HG02763 (cell line): ENCODE results near the gene PRKCQ.

ENCODE experiments used
- ATAC-seq: cut with Tn5 transposase; IDR thresholded peaks from one replicate; pipeline ENCODE4 v1.9.1; 2021; ENCODE audit warnings: mild to moderate bottlenecking, moderate library complexity; ENCODE audit not compliant: unreplicated experiment

PRKCQ gene

DNA sequence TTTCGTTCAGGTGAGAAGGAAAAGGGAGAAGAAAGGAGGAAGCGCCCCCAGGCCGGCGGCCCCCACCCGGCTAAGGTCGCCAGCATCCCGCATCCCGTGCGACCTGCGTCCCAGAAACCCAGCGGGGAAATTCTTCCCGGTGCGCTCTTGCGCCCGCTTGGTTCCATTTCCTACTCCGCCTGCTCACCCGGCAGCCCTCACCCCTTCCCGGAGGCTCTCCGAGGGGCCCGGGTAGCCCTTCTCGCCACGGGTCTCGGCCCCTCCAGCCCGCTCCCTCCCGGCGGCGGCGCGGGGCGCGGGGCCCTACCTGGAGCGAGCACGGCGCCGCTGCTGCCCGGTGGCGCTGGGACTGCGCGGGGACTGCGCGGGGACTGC, at the start of gene PRKCQ:
Gene PRKCQ, minus strand, starts transcription at position 373 of the 375 bp plus-strand sequence. CDS start 65,141 bp downstream, outside the sequence.
- no peak for ATAC-seq

- ATAC-seq: no peak
These were observed 45.4 kb upstream of the PRKCQ start for GRCh38 chr10:6625428-6625827.

- ATAC-seq: no peak
These were observed 44.3 kb upstream of the PRKCQ start for GRCh38 chr10:6624392-6624791.

DNA sequence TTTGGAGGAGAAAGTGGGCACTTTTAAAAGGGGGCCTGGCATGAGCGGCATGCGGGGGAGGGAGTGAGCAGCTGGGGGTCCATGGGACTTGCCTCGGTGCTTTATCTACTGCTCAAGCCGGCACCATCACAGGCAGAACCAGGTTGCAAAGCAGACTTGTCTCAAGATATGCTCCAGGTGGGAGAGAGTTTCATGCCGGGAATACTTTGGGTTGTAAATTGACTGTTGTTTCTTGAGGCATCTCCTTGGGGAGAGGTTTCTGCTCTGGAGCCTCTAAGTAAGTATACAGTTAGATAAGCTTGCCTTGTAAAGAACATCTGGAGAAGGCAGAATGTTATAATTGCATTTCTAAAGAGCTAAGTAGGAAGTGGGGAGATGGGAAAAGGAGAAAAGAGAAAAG, 42.8 kb upstream of the PRKCQ start:
- ATAC-seq: no peak

DNA sequence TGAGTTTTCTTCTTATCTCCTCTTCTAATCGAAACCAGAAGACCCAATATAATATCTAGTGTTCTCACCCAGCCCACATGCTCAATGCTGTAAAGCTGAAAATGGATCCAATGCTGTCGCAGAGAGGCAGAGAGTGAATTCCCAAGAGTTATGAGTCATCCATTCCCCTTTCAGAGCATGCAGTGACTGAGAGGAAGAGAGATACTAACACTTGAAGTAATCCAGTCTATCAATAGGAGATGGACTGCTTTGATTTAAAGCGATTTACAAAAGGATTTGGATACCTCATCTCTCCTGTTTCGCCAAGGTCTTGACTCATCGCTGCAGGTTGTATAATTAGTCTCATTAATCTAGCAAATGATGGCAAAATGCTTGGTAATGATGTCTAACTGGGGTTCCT, 41.5 kb upstream of the PRKCQ start:
- ATAC-seq: no peak

DNA sequence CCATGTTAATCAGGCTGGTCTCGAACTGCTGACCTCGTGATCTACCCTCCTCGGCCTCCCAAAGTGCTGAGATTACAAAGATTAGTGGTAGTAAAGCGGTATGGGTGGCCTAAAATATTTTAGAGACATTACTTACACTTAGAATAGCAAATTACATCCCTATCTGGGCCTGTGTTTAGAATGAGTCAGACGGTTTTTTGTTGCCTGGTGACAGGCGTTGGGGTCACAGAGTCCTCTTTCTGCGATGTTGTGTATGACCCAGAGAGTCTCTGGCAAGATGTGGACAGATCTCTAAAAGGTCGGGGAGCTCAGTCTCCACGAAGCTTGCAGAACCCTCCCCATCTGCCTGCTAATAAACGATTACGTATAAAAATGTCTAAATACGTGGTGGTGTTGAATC, 39.6 kb upstream of the PRKCQ start:
- no peak for ATAC-seq

DNA sequence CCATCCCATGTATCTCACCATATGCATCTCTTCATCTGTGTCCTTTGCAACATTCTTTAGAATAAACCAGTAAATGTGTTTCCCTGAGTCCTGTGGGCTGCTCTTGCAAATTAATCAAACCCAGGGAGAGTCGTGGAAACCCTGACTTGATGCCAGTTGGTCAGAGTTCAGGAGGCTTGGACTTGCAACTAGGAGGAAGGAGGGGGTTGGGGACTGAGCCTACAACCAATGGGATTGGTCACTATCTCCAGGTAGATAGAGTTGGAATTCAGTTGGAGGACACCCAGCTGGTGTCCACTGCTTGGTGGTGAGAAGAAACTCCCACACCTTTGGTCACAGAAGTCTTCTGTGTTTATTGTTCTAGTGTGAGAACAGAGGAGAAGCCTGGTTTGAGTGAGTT, 38.3 kb upstream of the PRKCQ start:
- ATAC-seq: no peak

DNA sequence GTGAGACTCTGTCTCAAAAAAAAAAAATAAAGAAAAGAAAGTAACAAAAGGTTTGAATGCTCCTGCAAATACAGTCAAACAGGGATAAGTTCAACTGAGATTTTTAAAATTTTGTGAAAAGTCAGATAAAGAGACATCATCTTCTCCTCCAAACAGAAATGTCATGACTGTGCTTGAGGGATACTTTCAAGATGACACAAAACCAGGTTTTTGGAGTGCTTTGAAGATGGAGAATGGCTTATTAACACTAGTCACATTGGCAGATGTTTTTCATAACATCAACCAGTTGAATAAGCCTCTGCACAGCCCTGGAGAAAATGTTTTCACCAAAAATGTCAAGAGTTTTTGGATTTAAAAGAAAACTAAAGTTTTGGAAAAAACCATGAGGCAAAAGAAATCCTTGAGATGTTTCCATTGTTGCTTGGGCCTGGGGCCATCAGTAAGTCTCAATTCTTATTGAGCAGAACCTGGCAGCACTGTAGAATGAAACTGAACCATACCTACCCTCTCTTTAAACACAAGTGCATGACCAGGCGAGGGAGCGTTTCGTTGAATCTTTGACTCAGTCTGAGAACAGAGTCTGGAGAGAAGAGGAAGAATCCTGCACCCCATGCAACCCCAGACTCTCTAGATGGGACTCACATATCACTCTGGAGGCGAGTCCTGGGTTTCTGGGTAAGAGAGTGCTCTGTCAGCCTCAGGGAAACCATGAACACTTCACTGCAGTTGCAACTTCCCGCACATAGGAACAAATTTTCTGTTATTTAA, 37.4 kb upstream of the PRKCQ start:
- no peak for ATAC-seq

DNA sequence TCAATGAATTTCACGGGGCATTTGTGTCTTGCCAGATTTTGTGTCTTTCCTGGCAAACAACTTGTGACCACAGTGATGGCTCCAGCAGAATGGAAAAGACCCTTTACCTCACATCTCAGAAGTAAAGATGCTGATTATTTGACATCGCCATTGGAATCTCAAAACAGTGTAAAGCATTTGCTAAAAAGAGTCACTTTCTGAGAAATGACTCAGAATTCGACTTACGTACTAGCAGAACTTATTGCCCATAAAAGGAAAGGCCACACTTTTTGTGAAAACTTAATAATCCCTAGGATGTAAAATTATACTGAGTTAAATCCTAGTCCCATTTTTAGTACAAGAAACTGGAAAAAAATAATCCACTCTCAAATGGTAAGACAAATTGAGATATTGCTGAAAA, 35.9 kb upstream of the PRKCQ start:
- ATAC-seq: no peak

DNA sequence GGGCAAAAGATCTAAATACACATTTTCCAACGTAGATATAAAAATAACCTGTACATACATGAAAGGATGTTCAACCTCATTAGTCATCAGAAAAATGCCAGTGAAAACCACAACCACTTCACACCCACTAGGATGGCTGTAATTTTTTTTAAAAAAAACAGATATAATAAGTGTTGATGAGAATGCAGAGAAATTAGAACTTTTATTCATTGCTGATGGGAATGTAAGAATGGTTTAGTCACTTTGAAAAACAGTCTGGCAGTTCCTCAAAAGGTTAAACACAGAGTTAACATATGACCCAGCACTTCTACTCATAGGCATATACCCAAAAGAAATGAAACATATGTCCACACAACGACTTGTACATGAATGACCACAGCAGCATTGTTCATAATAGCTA, 32.3 kb upstream of the PRKCQ start:
- no peak for ATAC-seq

DNA sequence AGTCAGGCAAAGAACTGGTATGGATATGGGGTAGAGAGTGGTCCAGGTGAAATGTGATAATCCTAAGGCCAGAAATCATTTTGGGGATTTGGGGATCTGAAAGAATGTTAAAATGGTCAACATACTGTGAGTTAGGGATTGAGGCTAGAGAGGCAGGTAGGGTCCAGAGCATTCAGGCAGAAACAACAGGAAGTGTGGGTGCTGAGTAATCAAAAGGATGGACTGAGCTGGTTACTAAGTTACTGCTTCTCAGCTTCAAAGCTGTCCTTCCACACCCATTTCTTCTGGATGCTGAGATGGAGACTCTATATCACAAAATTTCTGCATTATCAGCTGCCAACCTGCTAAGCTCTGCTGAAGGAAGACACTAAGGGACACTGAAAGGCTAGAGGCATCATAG, 30.6 kb upstream of the PRKCQ start:
- ATAC-seq: no peak

DNA sequence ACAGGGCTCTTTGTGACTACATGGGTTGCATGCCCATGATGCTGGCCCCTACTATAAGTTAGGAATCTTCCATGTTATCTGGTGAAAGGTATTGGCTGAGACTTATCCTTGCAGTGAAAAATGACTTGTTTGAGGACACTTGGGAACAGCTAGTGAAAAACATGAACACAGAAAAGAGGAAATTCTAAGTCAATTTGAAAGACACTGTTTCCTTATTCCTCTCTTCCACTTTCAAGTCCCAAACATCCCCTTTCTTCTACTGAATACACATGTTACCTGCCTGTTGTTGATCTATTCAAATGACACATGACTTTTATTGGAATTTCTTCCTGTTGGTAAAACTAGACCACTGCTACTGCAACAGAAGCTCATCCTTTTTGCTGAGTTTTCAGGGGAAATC, 29.5 kb upstream of the PRKCQ start:
- ATAC-seq: no peak

DNA sequence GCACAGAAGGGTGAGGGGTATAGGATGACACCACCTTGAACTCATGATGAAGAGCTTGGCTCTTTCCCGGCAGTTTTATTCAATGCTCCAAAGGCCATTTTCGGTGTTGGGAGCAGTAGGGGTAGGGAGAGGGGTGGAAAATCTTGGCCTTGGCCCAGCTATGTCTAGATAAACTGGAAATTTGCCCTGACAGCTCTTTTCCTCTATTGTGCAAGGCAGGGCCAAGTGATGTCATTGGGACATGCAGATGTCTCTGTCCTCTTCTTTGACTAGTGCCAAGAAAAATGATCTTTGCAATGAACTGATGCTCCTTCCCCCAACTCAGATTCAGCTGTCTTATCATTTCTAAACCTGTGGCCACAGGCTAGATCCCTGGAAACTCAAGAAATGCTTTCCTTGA, 27.7 kb upstream of the PRKCQ start:
- ATAC-seq: no peak

GRCh38 chr10:6607182-6607581, 27.1 kb upstream of the PRKCQ start:
- ATAC-seq: no peak

DNA sequence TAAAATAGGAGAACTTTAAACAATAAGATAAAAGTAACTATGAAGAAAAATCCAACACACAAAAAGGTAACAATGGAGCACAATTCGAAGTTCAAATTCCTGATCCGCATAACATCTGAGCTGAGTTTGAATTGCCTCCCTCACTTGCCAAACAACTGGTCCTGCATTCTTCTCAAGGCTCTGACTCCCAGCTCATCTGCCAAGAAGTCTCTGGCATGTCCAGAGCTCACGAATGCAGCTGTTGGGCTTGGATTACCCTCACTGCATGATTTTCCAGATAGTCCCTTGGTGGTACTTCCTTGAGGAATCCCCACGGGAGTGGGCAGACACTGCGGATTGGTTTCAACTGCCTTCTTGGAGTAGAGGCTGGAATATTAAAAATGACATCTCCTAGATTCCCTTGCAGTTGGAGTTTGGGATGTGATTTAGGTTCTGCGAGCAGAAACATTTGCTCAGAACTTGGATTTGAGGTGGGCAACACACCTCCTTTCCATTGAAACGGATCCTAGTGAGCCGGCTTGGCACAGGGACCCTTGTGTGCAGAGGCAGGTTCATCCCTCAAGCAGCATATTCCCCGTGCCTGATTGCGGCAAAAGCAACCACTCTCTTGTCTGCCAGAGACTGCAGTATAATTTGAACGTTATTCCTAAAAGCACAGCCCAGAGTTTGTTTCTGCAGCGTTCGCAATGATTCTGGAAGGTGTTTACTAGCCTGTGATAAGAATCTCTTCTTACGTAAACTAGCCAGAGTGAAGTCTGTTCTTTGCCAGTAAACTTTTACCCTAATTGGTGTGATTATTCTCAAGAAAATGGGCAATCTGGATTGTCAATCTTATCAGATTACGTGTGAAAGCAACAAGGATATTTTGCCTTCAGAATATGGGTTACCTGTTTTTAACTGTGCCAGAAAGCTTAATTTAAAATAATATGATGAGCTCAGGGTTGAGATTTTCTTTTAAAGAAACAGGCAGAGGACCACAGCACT, 23.4 kb upstream of the PRKCQ start:
- no peak for ATAC-seq

DNA sequence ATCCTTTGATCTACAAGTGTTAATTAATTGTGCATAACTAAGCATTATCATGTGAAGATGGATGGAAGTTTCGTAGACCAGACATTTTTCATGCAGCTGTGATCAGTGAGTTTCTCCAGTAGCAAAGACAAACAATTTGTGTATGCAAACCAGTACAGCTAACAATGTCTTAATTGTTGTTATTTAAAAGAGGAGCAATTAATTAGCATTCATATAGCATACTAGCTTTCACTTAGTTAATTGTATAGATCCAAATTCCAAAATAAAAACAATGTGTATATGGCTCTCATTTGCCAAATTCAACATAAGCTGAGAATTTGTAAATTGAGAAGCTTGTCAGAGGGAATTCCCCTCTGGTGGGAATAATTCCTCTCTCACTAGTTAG, 22.6 kb upstream of the PRKCQ start:
- ATAC-seq: no peak

DNA sequence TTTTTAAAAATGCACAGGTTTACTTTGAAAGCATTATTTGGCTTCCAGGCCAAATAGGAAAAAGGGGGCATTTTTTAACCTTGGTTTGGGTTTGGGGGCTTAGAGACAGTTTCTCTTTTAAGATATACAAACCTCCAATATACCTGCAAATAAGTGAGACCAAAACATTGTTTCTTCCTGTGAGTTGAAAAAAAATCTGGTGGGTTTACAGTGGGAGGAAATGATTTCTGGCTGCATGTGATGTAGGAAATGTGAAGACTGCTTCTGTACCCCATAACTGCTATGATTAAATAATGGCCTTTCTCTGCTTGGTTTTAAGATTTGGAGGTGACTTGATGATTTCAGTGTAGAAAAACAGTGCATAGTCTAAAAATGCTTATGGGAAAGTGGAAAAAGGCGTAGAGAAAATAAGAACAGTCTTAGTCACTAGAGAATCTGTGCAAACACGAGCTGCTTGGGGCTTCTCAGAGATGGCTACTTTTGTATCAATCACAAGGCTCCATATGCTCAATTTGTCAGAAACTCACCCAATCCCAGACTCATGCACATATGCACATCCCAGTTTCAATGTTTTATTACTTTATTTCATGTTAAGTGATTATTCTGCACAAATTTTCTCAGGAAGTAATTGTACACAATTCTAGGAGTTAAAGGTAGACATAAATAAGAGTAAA, 22.1 kb upstream of the PRKCQ start:
- no peak for ATAC-seq

- ATAC-seq: no peak
These were observed 21.2 kb upstream of the PRKCQ start for GRCh38 chr10:6601246-6601805.

- ATAC-seq: no peak
These were observed 20.3 kb upstream of the PRKCQ start for GRCh38 chr10:6600224-6600987.

DNA sequence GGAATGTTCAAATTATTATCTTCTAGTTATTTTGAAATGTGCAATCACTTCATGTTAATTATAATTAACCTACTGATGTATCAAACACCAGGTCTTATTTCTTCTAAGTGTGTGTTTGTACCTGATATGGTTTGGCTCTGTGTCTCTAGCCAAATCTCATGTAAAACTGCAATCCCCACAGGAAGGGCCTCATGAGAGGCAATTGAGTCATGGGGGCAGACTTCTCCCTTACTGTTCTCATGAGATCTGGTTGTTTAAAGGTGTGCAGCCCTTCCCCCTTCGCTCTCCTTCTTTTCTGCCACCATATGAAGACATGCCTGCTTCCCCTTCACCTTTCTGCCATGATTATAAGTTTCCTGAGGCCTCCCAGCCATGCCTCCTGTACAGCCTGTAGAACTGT, 18.6 kb upstream of the PRKCQ start:
- no peak for ATAC-seq
